ENCODE results near the gene FDXACB1.
"Not testable (repeated sequence)": the region's sequence is repeated elsewhere in the genome, so short reads cannot be mapped to it uniquely, and the experiment has no call there.

FDXACB1 gene

DNA sequence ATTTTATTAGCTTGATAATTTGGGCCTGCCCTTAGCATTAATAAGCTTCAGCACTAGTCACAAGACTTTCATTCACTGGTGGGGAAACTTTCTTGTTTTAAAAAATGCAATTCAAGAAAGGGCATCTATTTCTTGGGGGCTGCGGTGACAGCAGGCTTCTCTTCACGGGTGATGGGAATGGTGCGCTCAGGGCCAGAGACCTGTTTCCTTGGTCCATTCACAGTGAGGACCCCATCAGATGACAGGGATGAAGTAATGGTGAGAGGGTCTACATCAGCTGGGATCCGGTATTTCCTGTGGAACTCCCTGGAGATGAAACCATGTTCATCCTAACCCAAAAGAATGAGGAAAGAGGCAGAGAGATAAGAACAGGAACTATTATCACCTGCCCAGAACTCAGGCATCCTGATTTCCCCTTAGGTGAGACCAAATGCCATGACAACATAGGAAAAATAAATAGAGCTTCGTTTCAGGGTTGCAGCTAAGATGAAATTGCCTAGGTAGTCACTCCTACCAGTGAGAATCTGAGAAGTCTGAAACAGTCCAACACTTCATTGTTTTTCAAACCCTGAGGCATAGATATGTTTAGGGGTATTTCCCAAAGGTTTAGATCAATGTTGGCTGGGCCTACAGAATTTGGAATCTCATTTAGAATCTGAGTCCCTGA lies 29.8 kb upstream of the FDXACB1 start:
- DNase-seq (ENCODE audit: low read depth): no peak
- TF ChIP-seq, protein P1, sequence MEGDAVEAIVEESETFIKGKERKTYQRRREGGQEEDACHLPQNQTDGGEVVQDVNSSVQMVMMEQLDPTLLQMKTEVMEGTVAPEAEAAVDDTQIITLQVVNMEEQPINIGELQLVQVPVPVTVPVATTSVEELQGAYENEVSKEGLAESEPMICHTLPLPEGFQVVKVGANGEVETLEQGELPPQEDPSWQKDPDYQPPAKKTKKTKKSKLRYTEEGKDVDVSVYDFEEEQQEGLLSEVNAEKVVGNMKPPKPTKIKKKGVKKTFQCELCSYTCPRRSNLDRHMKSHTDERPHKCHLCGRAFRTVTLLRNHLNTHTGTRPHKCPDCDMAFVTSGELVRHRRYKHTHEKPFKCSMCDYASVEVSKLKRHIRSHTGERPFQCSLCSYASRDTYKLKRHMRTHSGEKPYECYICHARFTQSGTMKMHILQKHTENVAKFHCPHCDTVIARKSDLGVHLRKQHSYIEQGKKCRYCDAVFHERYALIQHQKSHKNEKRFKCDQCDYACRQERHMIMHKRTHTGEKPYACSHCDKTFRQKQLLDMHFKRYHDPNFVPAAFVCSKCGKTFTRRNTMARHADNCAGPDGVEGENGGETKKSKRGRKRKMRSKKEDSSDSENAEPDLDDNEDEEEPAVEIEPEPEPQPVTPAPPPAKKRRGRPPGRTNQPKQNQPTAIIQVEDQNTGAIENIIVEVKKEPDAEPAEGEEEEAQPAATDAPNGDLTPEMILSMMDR (IDR thresholded peaks at IDR 0.05; ENCODE audit: low read length, missing control alignments): no peak
- no peak overlapping the region for H3K4me3 ChIP-seq (replicated peaks; ENCODE audit: low read depth, low read length)

DNA sequence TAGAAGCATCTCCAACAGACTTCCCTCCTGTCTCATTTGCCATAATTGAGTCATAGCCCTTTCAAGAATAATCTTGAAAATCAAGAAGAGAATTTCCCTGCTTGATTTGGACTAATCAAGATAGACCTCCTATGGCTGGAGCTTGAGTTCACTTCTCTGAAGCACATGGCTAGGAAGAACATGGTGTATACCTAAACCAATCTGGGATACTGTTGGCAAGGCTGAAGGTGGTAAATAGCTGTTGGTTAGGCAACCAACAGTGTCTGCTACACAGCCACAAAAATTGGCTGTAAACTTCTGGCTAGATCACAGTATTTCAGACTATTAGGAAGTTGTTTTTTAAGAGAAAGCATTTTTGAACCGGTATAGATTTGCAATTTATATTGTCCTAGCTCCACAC lies 27.7 kb upstream of the FDXACB1 start:
- TF ChIP-seq, protein P1 (IDR thresholded peaks at IDR 0.05; ENCODE audit: low read length, missing control alignments): no peak

DNA sequence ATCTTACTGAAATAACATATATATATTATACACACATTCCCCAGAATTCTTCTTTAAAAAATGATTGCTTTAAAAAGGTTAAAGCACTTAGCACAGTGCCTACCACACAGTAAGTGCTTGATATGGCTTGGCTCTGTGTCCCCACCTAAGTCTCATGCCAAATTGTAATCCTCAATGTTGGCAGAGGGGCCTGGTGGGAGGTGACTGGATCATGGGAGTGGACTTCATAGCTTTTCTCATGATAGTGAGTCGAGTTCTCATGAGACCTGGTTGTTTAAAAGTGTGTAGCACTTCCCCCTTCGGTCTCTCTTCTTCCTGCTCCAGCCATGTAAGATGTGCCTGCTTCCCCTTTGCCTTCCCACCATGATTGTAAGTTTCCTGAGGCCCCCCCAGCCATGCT lies 26.4 kb upstream of the FDXACB1 start:
- no peak for DNase-seq (ENCODE audit: low read depth)
- TF ChIP-seq, protein P1 (IDR thresholded peaks at IDR 0.05; ENCODE audit: low read length, missing control alignments): no peak
- H3K4me3 ChIP-seq (replicated peaks; ENCODE audit: low read depth, low read length): no peak overlapping the region

More for the DNA sequence above, 27.7 kb upstream of the FDXACB1 start:
- no peak for DNase-seq (ENCODE audit: low read depth)
- H3K4me3 ChIP-seq (replicated peaks; ENCODE audit: low read depth, low read length): no peak overlapping the region

DNA sequence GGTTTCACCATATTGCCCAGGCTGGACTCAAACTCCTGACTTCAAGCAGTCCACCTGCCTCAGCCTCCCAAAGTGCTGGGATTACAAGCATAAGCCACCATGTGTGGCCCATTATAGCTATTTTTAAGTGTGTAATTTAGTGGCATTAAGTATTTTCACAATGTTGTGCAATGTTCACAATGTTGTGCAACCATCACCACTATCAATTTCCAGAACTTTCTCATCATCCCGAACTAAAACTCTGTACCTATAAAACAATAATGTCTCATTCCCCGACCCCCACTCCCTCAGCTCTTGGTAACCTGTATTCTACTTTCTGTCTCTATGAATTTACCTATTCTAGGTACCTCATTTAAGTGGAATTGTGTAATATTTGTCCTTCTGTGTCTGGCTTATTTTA lies 7.9 kb upstream of the FDXACB1 start:
- no peak for DNase-seq (ENCODE audit: low read depth)
- no peak overlapping the region for H3K4me3 ChIP-seq (replicated peaks; ENCODE audit: low read depth, low read length)
- TF ChIP-seq, protein P1 (IDR thresholded peaks at IDR 0.05; ENCODE audit: low read length, missing control alignments): no peak

DNA sequence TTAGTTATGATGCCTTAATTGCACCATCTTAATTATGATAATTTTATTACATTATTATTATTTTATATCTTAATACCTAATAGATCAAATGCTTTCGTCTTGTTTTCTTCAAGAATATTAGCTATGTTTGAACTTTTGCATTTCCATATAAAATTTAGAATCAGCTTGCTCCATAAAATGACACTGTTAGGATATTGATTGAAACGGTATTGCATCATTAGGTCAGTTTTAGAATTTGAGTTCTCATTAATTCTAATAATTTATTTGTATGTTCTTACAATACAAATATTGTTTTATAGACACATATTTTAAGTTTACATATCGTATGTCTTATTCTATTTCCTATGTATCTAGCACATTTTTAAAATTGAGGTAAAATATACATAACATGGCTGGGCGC lies 7.1 kb upstream of the FDXACB1 start:
- no peak overlapping the region for H3K4me3 ChIP-seq (replicated peaks; ENCODE audit: low read depth, low read length)
- no peak for DNase-seq (ENCODE audit: low read depth)
- TF ChIP-seq, protein P1 (IDR thresholded peaks at IDR 0.05; ENCODE audit: low read length, missing control alignments): no peak

DNA sequence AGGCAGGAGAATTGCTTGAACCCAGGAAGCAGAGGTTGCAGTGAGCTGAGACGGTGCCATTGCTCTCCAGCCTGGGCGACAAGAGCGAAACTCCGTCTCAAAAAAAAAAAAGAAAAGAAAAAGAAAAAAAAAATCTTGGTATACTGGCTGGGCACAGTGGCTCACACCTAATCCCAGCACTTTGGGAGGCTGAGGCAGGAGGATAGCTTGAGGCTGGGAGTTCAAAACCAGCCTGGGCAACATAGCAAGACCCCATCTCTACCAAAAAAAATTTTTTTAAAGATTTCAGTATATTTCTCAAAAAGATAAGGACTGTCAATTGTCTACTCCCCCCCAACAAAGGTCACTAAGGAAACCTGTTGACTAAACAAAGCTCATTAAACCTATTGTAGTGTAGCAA lies 6.1 kb upstream of the FDXACB1 start:
- not testable (repeated sequence) for H3K4me3 ChIP-seq (replicated peaks; ENCODE audit: low read depth, low read length); DNase-seq (ENCODE audit: low read depth)

DNA sequence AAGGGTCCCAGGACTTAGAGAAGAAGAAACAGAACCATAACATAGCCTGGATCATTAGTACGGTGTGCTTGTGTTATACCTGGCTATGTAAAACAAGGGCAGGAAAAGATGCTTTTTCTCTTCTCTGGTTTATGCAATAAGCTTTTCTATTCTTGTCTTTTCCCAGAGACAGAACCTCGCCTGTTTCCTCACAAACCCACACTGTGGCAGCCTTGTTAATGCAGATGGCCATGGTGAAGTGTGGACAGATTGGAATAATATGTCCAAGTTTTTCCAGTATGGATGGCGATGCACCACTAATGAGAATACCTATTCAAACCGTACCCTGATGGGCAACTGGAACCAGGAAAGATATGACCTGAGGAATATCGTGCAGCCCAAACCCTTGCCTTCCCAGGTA lies 3.2 kb upstream of the FDXACB1 start:
- no peak overlapping the region for H3K4me3 ChIP-seq (replicated peaks; ENCODE audit: low read depth, low read length)
- no peak for DNase-seq (ENCODE audit: low read depth)
- TF ChIP-seq, protein P1 (IDR thresholded peaks at IDR 0.05; ENCODE audit: low read length, missing control alignments): no peak
